ENCODE data around the gene LBX2.
"Not testable (repeated sequence)": the region's sequence is repeated elsewhere in the genome, so short reads cannot be mapped to it uniquely, and the experiment has no call there.

GRCh38 chr2:74470742-74471141, 28.7 kb downstream of the LBX2 start:
- not testable (repeated sequence) for TF ChIP-seq POLR2A, CTCF, POLR2AphosphoS5, EP300 (IDR thresholded peaks at IDR 0.05)
